ENCODE measurements around the gene EML6.

Gene EML6

DNA sequence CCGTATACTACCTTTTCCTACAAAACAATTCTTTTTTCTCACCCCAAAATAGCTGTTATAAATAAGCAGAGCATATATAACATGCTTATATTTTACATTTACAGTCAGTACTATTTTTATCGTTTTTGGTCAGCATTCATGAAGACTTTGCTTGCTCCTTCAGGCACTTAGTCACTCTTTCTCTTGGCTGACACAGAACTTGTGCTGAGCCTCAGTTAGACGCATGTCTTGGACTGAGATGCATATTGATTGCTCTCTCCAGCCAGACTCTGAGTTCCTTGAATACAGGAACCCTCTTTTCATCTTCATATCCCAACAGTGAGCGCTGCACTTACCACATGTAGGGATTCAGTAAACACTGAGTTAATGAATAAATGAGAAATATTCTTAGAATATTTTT lies 168.4 kb downstream of the EML6 start:
- CTCF ChIA-PET, result interaction anchor here (1.3 kb wide), 1 partner anchor 8 kb away, joined by 4 read pairs; no protein-coding TSS in a partner anchor
- WGBS (ENCODE audit: insufficient coverage), result 93% methylated on average over 2 of the region's 4 CpGs

DNA sequence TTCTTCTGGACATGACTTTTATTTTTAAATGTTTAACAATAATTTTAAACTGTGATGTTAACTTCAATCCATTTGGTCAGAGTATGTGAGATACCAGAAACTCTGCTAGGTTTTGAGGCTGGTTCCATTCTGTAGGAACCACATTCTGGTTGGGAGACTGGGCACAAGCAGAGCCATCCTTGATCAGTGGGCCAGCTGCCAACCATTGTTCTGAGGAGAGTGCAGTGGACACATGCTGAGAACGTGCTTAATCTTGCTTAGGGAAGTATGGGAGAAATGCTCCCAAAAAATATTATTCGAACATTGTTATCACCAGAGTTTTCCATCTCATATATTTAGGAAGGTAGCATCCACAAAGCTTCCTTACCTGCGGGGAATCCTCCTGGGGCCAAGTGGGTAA lies 171.0 kb downstream of the EML6 start:
- DNase-seq, result no peak
- no peak overlapping the region for H3K27ac ChIP-seq (ENCODE audit: insufficient read depth in 1 of 2, low read depth in 1 of 2, low read length in 2 of 2, poor library complexity in 1 of 2, severe bottlenecking in 2 of 2)
- ChIA-PET CTCF (interaction anchor here (0.8 to 2.6 kb wide), 4 partner anchors 48 to 282 kb away, joined by 3 to 8 read pairs (median 4); no protein-coding TSS in a partner anchor), POLR2A (no interaction called here)
- H3K4me1 ChIP-seq (ENCODE audit: control extremely low read depth in 1 of 4, control insufficient read depth in 4 of 4, insufficient read depth in 4 of 4, low read length in 3 of 4), result no peaks in the 10 kb centered on the region
- H3K36me3 ChIP-seq (ENCODE audit: control insufficient read depth in 4 of 4, insufficient read depth in 4 of 4, low read length in 3 of 4), result peaks cover 0 to 5% (median 2%) of the 10 kb centered on the region in 4 experiments
- WGBS (ENCODE audit: insufficient coverage), result no CpG with 5 or more reads among the region's 3 CpGs
- H3K4me3 ChIP-seq (ENCODE audit: control insufficient read depth in 1 of 7, extremely low read depth in 1 of 7, insufficient read depth in 4 of 7, low read depth in 2 of 7, low read length in 6 of 7), result no peak overlapping the region
- H3K27me3 ChIP-seq (replicated peaks in 2 of 5; ENCODE audit: control insufficient read depth in 4 of 5, insufficient read depth in 5 of 5, low read length in 4 of 5), result no peaks in the 10 kb centered on the region
- H3K9me3 ChIP-seq (ENCODE audit: control extremely low read depth in 1 of 5, control insufficient read depth in 4 of 5, insufficient read depth in 2 of 5, low read depth in 1 of 5, low read length in 4 of 5), result peaks cover 0 to 8% (median 2%) of the 10 kb centered on the region in 5 experiments

More for the DNA sequence above, 168.4 kb downstream of the EML6 start:
- DNase-seq, result no peak
- POLR2A ChIA-PET, result no interaction called here
- Histone ChIP-seq H3K36me3 (ENCODE audit: control insufficient read depth in 4 of 4, insufficient read depth in 4 of 4, low read length in 3 of 4) (peaks cover 0 to 5% (median 2%) of the 10 kb centered on the region in 4 experiments), H3K27me3 (replicated peaks in 2 of 5; ENCODE audit: control insufficient read depth in 4 of 5, insufficient read depth in 5 of 5, low read length in 4 of 5) (no peaks in the 10 kb centered on the region), H3K4me1 (ENCODE audit: control extremely low read depth in 1 of 4, control insufficient read depth in 4 of 4, insufficient read depth in 4 of 4, low read length in 3 of 4) (no peaks in the 10 kb centered on the region), H3K27ac (ENCODE audit: insufficient read depth in 1 of 2, low read depth in 1 of 2, low read length in 2 of 2, poor library complexity in 1 of 2, severe bottlenecking in 2 of 2) (no peak overlapping the region), H3K4me3 (ENCODE audit: control insufficient read depth in 1 of 7, extremely low read depth in 1 of 7, insufficient read depth in 4 of 7, low read depth in 2 of 7, low read length in 6 of 7) (no peak overlapping the region), H3K9me3 (ENCODE audit: control extremely low read depth in 1 of 5, control insufficient read depth in 4 of 5, insufficient read depth in 2 of 5, low read depth in 1 of 5, low read length in 4 of 5) (peaks cover 0 to 8% (median 2%) of the 10 kb centered on the region in 5 experiments)

- Histone ChIP-seq H3K27ac (ENCODE audit: insufficient read depth in 1 of 2, low read depth in 1 of 2, low read length in 2 of 2, poor library complexity in 1 of 2, severe bottlenecking in 2 of 2) (no peak overlapping the region), H3K4me3 (ENCODE audit: control insufficient read depth in 1 of 7, extremely low read depth in 1 of 7, insufficient read depth in 4 of 7, low read depth in 2 of 7, low read length in 6 of 7) (no peak overlapping the region), H3K36me3 (ENCODE audit: control insufficient read depth in 4 of 4, insufficient read depth in 4 of 4, low read length in 3 of 4) (peaks cover 0 to 5% (median 2%) of the 10 kb centered on the region in 4 experiments), H3K9me3 (ENCODE audit: control extremely low read depth in 1 of 5, control insufficient read depth in 4 of 5, insufficient read depth in 2 of 5, low read depth in 1 of 5, low read length in 4 of 5) (peaks cover 0 to 8% (median 2%) of the 10 kb centered on the region in 5 experiments), H3K4me1 (ENCODE audit: control extremely low read depth in 1 of 4, control insufficient read depth in 4 of 4, insufficient read depth in 4 of 4, low read length in 3 of 4) (no peaks in the 10 kb centered on the region), H3K27me3 (replicated peaks in 2 of 5; ENCODE audit: control insufficient read depth in 4 of 5, insufficient read depth in 5 of 5, low read length in 4 of 5) (no peaks in the 10 kb centered on the region)
- POLR2A ChIA-PET, result no interaction called here
- CTCF ChIA-PET, result interaction anchor here (2.6 kb wide), 1 partner anchor 278 kb away, joined by 6 read pairs; no protein-coding TSS in a partner anchor
- no peak for DNase-seq
- no CpG with 5 or more reads among the region's 1 CpG for WGBS (ENCODE audit: insufficient coverage)
These were observed 172.3 kb downstream of the EML6 start for GRCh38 chr2:54895730-54896129.

- DNase-seq, result no peak
- H3K4me1 ChIP-seq (ENCODE audit: control extremely low read depth in 1 of 4, control insufficient read depth in 4 of 4, insufficient read depth in 4 of 4, low read length in 3 of 4), result no peaks in the 10 kb centered on the region
- H3K27me3 ChIP-seq (replicated peaks in 2 of 5; ENCODE audit: control insufficient read depth in 4 of 5, insufficient read depth in 5 of 5, low read length in 4 of 5), result no peaks in the 10 kb centered on the region
- no peak overlapping the region for H3K4me3 ChIP-seq (ENCODE audit: control insufficient read depth in 1 of 7, extremely low read depth in 1 of 7, insufficient read depth in 4 of 7, low read depth in 2 of 7, low read length in 6 of 7)
- WGBS (ENCODE audit: insufficient coverage), result 81% methylated on average over 8 of the region's 11 CpGs
- no peak overlapping the region for H3K27ac ChIP-seq (ENCODE audit: insufficient read depth in 1 of 2, low read depth in 1 of 2, low read length in 2 of 2, poor library complexity in 1 of 2, severe bottlenecking in 2 of 2)
- CTCF ChIA-PET, result interaction anchor here (0.7 to 6.0 kb wide), 6 partner anchors 14 to 279 kb away, joined by 3 to 85 read pairs (median 32); no protein-coding TSS in a partner anchor
- POLR2A ChIA-PET, result no interaction called here
- peaks cover 0 to 5% (median 2%) of the 10 kb centered on the region in 4 experiments for H3K36me3 ChIP-seq (ENCODE audit: control insufficient read depth in 4 of 4, insufficient read depth in 4 of 4, low read length in 3 of 4)
- H3K9me3 ChIP-seq (ENCODE audit: control extremely low read depth in 1 of 5, control insufficient read depth in 4 of 5, insufficient read depth in 2 of 5, low read depth in 1 of 5, low read length in 4 of 5), result peaks cover 0 to 8% (median 2%) of the 10 kb centered on the region in 5 experiments
These were observed 174.2 kb downstream of the EML6 start for GRCh38 chr2:54897420-54898310.

DNA sequence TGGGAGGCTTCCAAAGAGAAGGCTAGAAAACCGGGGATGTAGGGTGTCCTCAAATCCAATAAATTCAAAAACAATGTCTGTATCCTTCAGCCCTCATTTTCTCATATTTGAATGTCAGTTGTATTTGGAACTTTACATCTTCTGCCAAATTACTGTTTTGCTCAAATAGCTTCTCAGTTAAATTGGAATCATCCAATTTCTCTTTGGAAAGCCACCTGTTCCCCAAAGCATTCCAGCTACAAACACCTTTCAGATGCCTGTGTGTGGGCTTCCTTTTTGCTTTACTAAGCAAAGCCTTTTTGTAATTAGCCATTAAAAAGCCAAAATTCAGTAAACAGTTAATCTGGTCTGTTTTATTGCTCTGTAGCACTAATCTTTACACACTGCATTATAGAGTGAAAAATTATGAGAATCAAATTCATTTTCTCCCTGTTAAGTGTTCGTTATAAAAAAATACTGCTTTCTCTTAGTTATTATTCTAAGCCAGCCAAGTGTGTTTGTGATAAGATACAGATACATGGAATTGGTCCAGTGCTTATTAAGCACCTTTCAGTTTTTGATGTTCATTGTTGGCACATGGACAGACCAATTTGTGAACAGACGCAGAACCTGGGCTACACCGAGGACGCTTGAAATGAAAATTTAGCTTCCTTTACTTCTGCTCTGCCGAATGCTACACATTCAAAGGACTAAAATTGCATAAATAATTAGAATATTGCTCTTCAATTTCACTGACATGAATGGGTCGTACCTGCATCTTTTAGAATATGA lies 175.2 kb downstream of the EML6 start:
- peaks cover 0 to 5% (median 2%) of the 10 kb centered on the region in 4 experiments for H3K36me3 ChIP-seq (ENCODE audit: control insufficient read depth in 4 of 4, insufficient read depth in 4 of 4, low read length in 3 of 4)
- H3K27me3 ChIP-seq (replicated peaks in 2 of 5; ENCODE audit: control insufficient read depth in 4 of 5, insufficient read depth in 5 of 5, low read length in 4 of 5), result no peaks in the 10 kb centered on the region
- ChIA-PET CTCF (interaction anchor here (0.7 to 6.0 kb wide), 20 partner anchors 9 to 343 kb away, joined by 3 to 85 read pairs (median 4); no protein-coding TSS in a partner anchor), POLR2A (no interaction called here)
- peaks cover 0 to 8% (median 2%) of the 10 kb centered on the region in 5 experiments for H3K9me3 ChIP-seq (ENCODE audit: control extremely low read depth in 1 of 5, control insufficient read depth in 4 of 5, insufficient read depth in 2 of 5, low read depth in 1 of 5, low read length in 4 of 5)
- H3K4me3 ChIP-seq (ENCODE audit: control insufficient read depth in 1 of 7, extremely low read depth in 1 of 7, insufficient read depth in 4 of 7, low read depth in 2 of 7, low read length in 6 of 7), result no peak overlapping the region
- no peak overlapping the region for H3K27ac ChIP-seq (ENCODE audit: insufficient read depth in 1 of 2, low read depth in 1 of 2, low read length in 2 of 2, poor library complexity in 1 of 2, severe bottlenecking in 2 of 2)
- DNase-seq, result no peak
- H3K4me1 ChIP-seq (ENCODE audit: control extremely low read depth in 1 of 4, control insufficient read depth in 4 of 4, insufficient read depth in 4 of 4, low read length in 3 of 4), result peaks cover 0 to under 1% (median 0%) of the 10 kb centered on the region in 4 experiments
- 80% methylated on average over 1 of the region's 7 CpGs for WGBS (ENCODE audit: insufficient coverage)

DNA sequence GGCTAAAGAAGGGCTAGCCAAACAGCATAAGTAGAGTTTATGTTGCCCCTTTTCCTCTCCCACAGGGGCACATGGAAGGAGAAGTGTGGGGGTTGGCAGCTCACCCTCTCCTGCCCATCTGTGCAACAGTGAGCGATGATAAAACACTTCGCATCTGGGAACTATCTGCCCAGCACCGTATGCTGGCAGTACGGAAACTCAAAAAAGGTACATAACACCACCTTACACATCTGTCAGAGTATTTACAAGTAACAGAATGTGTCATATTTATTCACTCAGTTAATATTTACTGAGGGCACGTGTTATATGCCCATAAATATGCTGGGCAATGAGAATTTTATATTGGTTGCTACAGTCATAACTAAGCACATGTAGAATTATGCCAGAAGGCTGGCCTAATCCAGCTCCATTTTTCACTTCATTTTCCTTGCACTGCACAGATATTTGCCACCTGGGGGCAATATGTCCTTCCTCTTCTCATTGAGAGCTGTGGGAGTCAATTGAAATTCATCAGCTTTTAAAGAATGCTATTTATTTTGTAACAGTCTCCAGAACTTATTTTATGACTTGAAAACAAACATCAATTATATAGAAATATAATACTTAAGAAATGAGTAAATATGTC lies 176.2 kb downstream of the EML6 start:
- CTCF ChIA-PET, result interaction anchor here (0.7 to 6.0 kb wide), 34 partner anchors 8 to 342 kb away, joined by 3 to 85 read pairs (median 4); partner anchors contain the start of genes CLHC1, RPS27A and RTN4
- H3K4me1 ChIP-seq (ENCODE audit: control extremely low read depth in 1 of 4, control insufficient read depth in 4 of 4, insufficient read depth in 4 of 4, low read length in 3 of 4), result peaks cover 0 to 7% (median 0%) of the 10 kb centered on the region in 4 experiments
- POLR2A ChIA-PET, result no interaction called here
- H3K27me3 ChIP-seq (replicated peaks in 2 of 5; ENCODE audit: control insufficient read depth in 4 of 5, insufficient read depth in 5 of 5, low read length in 4 of 5), result no peaks in the 10 kb centered on the region
- peaks cover 0 to 5% (median 2%) of the 10 kb centered on the region in 4 experiments for H3K36me3 ChIP-seq (ENCODE audit: control insufficient read depth in 4 of 4, insufficient read depth in 4 of 4, low read length in 3 of 4)
- no CpG with 5 or more reads among the region's 5 CpGs for WGBS (ENCODE audit: insufficient coverage)
- DNase-seq, result peak; percentile 46 to 72 (median 69)
- H3K9me3 ChIP-seq (ENCODE audit: control extremely low read depth in 1 of 5, control insufficient read depth in 4 of 5, insufficient read depth in 2 of 5, low read depth in 1 of 5, low read length in 4 of 5), result peaks cover 0 to 8% (median 2%) of the 10 kb centered on the region in 5 experiments
- H3K4me3 ChIP-seq (ENCODE audit: control insufficient read depth in 1 of 7, extremely low read depth in 1 of 7, insufficient read depth in 4 of 7, low read depth in 2 of 7, low read length in 6 of 7), result no peak overlapping the region
- H3K27ac ChIP-seq (ENCODE audit: insufficient read depth in 1 of 2, low read depth in 1 of 2, low read length in 2 of 2, poor library complexity in 1 of 2, severe bottlenecking in 2 of 2), result no peak overlapping the region
